IMR-90 (cell line): Measurements from ENCODE around the gene ATG7.

Source experiments
- CEBPB ChIP-seq: IDR thresholded peaks from 2 replicates; pipeline ENCODE4 v1.6.1; 2012; ENCODE audit warnings: low read depth, low read length, improper control_type of control experiment
- CHD1 ChIP-seq: IDR thresholded peaks from 2 replicates; pipeline ENCODE4 v1.6.1; 2012; ENCODE audit warnings: low read depth, low read length, improper control_type of control experiment
- CTCF ChIP-seq: conservative IDR thresholded peaks from 2 replicates; pipeline ENCODE4 v1.5.1; 2012; ENCODE audit warnings: mild to moderate bottlenecking, low read depth, low read length, improper control_type of control experiment
- FOS ChIP-seq: fragments of 150-350 bp; IDR thresholded peaks from 2 replicates; pipeline ENCODE4 v1.6.1; 2016; ENCODE audit warnings: low read depth, low read length
- MAFK ChIP-seq: IDR thresholded peaks from 2 replicates; pipeline ENCODE4 v1.6.1; 2012; ENCODE audit warnings: low read depth, low read length, improper control_type of control experiment
- MXI1 ChIP-seq: IDR thresholded peaks from 2 replicates; pipeline ENCODE4 v1.6.1; 2012; ENCODE audit warnings: low read depth, mild to moderate bottlenecking, low read length, moderate library complexity, borderline replicate concordance
- POLR2A ChIP-seq: IDR thresholded peaks from 2 replicates; pipeline ENCODE4 v1.6.1; 2012; ENCODE audit warnings: mild to moderate bottlenecking, low read depth, low read length
- RAD21 ChIP-seq: IDR thresholded peaks from 2 replicates; pipeline ENCODE4 v1.6.1; 2012; ENCODE audit warnings: low read length, improper control_type of control experiment
- RCOR1 ChIP-seq: IDR thresholded peaks from 2 replicates; pipeline ENCODE4 v1.6.1; 2012; ENCODE audit warnings: mild to moderate bottlenecking, low read length, improper control_type of control experiment; ENCODE audit not compliant: insufficient replicate concordance
- RFX5 ChIP-seq: IDR thresholded peaks from 2 replicates; pipeline ENCODE4 v1.8.0; 2012; ENCODE audit warnings: low read depth, mild to moderate bottlenecking, low read length, moderate library complexity
- SMC3 ChIP-seq: fragments of 150-350 bp; IDR thresholded peaks from 2 replicates; pipeline ENCODE4 v1.6.1; 2016; ENCODE audit warnings: low read depth, mild to moderate bottlenecking, antibody characterized with exemption, low read length, moderate library complexity
- USF2 ChIP-seq: fragments of 150-350 bp; IDR thresholded peaks from 2 replicates; pipeline ENCODE4 v1.6.1; 2017; ENCODE audit warnings: mild to moderate bottlenecking, antibody characterized with exemption, low read length, low read depth

GRCh38 chr3:11452312-11452711, 180.1 kb downstream of the ATG7 start:
- TF ChIP-seq CTCF = no peak
- TF ChIP-seq CHD1 = no peak
- no peak for TF ChIP-seq MXI1
- TF ChIP-seq SMC3 = no peak
- TF ChIP-seq RCOR1 = no peak
- no peak for TF ChIP-seq POLR2A
- TF ChIP-seq RAD21 = no peak
- TF ChIP-seq MAFK = no peak
- TF ChIP-seq FOS = no peak
- no peak for TF ChIP-seq CEBPB
- TF ChIP-seq RFX5 = no peak
- TF ChIP-seq USF2 = no peak
